Measurements from ENCODE around the gene TRIM46.
"Not testable (repeated sequence)": the region's sequence is repeated elsewhere in the genome, so short reads cannot be mapped to it uniquely, and the experiment has no call there.

The TRIM46 gene

DNA sequence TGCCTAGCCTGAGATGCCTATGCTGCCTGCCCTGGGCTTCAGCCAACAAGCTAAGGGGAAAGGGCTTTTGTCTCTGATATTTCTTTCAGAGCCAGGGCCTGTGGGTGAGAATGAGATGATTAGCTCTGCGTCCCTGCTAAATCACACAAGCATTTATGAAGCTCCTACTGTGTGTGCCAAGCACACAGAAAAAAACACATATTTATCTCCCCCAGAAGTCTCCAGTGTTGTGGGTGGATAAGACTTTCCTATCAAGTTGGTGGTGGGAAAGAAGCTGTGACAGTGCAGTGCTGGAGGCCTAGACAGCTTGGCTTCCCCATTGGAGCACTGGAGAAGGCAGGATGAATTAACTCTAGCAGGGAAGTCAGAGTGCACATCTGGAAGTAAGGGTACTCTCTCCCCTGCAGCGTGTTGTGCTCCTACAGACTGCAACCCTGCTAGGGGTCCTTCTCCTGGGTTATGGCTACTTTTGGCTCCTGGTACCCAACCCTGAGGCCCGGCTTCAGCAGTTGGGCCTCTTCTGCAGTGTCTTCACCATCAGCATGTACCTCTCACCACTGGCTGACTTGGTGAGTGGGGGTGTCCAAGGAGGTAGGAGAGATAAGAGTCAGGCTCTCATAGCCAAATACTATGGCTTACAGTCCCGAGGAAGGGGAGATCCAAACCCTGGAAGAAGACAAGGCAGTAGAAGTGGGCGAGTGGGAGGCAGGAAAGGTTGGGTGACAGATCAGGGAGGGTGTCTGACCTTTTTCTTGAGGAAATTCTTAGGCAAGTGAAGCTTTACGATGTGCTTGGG is 36.3 kb upstream of the TRIM46 start:
- DNase-seq, result no peak

DNA sequence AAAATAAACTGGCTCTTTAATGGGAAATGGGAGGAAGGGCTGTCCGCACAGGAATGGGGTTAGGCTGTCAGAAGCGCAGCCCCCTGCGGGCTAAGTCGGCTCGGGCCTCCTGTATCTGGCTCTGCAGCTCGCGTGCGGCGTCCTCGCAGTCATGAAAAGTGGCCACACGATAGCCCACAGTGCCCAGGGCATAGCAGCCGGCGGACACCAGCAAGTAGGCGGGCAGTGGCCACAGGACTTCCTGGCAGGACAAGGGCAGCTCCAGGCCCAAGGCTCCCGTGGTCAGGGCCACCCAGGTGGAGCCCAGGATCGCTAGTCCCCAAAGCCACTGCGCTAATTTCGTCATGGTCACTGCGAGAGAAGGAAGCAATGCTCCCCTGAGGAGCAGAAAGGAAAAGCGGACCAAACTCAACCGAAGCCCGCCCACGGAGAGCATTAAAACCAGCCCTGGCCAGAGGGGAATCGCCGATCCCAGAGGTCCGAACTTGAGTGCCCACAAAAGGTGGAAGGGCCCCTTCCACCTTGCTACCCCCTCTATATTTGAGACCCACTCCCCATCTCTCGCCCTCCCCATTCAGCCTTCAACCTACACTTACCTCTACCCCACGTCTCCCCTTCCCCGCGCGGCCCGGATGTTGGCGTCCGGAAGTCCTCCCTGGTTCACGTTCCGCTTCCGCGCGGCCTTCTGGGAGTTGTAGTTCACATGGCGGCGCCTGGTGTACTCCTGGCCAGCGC is 33.6 kb upstream of the TRIM46 start, which contains the start of gene DPM3:
Gene DPM3, minus strand, starts transcription at position 637 of the 735 bp plus-strand sequence. Its CDS starts 291 bp downstream, at position 346.
- peak; percentile 91 for DNase-seq

DNA sequence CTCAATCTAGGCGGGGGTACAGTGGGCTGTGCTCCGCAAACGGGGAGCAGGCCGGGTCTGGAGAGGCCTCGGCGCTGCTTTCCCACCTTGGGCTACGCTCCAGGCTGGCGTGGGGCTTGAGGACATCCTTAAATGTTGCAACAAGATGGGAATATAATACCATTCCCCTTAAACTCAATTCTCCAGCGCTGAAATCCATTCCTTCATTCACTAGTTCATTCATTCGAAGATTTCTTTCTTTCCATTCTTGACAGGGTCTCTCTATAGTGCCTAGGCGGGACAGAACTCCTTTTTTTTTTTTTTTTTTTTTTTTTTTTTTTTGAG is 33.1 kb upstream of the TRIM46 start:
- DNase-seq, result no peak

DNA sequence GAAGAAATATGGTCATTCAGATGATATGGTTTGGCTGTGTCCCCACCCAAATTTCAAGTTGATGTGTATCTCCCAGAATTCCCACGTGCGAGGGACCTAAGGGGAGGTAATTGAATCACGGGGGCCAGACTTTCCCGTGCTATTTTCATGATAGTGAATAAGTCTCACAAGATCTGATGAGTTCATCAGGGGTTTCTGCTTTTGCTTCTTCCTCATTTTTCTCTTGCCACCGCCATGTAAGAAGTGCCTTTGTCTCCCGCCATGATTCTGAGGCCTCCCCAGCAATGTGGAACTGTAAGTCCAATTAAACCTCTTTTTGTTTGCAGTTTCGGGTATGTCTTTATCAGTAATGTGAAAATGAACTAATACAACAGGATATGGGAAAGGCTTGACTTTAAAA is 31.9 kb upstream of the TRIM46 start:
- no peak for DNase-seq

DNA sequence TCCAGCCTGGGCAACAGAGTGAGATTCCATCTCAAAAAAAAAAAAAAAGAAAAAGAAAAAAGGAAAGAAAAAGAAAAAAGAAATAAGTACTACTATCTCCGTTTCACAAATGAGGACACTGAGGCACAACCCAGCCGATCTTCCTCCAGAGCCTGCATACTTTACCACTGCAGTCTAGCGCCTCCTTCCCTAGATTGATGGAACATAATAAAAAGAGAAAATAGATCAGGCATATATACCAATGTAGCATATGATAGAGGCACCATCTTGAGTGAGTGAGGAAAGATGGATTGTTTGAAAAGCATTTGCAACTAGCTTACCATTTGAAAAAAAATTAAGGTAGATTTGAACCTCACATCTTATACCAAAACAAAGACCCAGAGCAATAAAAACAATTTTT is 28.2 kb upstream of the TRIM46 start:
- no peak for DNase-seq

DNA sequence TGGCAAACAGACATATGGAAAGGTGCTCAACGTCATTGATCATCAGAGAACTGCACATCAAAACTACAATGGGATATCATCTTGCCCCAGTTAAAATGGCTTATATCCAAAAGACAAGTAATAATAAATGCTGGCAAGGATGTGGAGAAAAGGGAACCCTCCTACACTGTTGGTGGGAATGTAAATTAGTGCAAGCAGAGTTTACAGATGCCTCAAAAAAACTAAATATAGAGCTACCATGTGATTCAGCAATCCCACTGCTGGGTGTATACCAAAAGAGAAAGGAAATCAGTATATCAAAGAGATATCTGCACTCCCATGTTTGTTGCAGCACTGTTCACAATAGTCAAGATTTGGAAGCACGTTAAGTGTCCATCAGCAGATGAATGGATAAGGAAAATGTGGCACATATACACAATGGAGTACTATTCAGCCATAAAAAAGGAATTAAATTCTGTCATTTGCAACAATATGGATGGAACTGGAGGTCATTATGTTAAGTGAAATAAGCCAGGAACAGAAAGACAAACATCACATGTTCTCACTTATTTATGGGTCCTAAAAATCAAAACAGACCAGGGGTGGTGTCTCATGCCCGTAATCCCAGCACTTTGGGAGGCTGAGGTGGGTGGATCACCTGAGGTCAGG is 17.5 kb upstream of the TRIM46 start:
- not testable (repeated sequence) for DNase-seq

DNA sequence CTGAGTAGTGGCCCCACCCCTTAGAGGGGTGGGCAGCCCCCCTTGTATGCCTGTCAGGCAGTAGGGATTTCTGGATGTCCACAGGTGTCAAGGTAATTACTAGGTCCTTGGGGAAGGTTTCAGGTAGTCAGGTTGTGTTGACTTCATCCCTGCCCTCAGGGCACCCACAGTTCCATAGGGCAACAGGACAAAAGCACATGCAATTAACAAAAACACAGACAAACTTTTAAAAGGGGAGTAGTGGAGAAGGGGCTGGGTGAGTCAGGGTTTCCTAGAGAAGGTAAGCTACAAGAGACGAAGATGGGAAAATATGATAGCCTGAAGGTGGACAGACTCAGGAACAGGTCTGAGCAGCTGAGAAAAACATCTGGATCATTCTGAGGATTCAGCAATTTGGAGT is 14.7 kb upstream of the TRIM46 start:
- no peak for DNase-seq

DNA sequence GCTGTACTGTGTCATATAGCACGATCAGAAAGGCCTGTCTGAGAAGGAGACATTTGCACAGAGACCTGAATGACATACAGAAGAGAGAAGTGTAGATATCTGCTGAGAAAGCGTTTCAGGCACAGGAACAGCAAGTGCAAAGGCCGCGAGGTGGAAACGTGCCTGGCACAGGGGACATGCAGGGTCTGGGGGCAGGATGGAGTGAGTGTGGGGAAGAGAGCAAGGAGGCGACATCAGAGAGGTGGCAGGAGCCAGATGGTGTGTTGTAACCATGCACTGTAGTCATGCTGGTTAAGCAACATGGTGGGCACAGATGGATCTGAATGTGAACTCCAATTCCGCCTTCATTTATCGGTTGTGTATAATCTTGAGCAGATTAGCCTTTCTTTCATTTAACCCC is 13.5 kb upstream of the TRIM46 start:
- no peak for DNase-seq

DNA sequence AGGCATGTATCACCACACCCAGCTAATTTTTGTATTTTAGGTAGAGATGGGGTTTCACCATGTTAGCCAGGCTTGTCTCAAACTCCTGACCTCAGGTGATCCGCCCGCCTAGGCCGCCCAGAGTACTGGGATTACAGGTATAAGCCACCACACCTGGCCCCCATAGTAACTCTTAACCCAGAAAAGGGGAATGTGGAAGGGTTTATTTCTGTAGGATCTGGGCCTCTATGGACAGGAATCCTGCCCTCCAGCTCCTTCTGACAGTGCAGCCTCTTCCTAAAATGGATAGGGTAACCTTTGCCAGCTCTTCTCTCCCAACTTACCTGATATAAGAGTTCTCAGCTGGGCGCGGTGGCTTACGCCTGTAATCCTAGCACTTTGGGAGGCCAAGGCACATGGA is 11.0 kb upstream of the TRIM46 start:
- DNase-seq, result not testable (repeated sequence)

DNA sequence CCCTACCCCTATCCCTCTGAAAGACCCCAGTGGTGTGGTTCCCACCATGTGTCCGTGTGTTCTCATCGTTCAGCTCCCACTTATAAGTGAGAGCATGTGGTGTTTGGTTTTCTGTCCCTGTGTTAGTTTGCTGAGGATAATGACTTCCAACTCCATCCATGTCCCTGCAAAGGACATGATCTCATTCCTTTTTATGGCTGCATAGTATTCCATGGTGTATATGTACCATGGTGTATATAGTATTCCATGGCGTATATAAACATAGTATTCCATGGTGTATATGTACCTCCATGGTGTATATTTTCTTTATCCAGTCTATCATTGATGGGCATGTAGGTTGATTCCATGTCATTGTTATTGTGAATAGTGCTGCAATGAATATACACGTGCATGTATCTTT is 9.9 kb upstream of the TRIM46 start:
- not testable (repeated sequence) for DNase-seq

DNA sequence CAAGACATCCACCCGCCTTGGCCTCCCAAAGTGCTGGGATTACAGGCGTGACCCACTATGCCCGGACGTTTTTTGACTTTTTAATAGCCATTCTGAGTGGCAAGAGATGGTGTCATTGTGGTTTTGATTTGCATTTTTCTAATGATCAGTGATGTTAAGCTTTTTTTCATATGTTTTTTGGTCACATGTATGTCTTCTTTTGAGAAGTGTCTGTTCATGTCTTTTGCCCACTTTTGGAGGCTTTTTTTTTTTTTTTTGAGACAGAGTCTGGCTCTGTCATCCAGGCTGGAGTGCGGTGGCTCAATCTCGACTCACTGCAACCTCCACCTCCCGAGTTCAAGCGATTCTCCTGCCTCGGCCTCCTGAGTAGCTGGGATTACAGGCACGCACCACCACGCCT is 9.0 kb upstream of the TRIM46 start:
- DNase-seq, result not testable (repeated sequence)

DNA sequence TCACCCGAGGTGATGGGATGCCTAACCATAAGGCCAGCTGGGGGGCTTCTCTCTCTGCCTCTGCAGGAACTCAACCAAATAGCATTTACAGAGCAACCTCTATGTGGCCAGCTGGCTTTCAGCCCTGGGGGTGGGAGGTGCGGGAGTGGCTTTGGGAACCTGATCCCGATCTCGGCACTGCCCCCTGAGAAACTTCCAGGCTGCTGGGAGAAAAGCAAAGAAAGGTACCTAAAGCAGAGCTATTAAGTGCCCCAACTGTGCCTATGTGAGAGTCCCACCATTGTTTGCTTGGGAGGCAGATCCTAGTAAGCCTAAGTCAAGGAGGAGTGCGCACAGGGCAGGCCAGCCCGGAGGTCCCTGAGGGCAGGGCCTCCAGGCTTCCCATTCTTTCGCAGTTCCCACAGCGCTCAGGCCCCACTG is 7.6 kb upstream of the TRIM46 start:
- DNase-seq, result no peak

DNA sequence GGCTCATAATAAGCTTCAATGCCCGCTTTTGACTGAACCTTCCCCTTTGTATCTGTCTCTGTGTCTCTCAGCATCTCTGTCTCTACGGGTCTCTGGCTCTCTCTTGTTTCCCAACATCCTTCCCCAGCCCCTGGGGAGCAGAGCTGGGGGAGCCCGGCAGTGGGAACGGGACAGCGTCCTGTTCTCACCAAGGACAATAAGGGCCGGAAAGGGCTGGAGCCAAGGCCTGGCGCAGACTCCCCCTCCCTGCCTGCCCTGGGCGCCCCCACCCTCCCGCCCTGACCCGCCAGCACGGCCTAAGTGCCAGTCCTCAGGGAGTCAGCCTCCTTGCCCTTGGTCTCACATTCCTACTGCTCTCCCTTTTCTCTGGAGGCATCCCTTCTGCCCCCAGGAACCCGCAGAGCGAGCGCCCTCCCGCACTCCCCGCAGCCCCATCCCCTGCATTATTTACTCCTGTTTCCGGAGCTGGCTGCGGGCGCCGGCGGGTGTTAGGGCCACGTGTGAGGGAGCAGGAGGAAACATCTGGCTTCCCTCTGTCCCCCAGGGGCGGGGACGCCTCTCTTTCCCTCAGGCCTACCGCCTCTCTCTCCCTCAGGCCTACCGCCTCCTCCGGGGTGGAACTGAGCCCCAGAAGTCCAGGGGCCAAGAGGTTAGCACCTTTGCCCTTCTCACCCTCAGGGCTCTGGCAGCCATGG is 7.0 kb upstream of the TRIM46 start:
- DNase-seq, result no peak

DNA sequence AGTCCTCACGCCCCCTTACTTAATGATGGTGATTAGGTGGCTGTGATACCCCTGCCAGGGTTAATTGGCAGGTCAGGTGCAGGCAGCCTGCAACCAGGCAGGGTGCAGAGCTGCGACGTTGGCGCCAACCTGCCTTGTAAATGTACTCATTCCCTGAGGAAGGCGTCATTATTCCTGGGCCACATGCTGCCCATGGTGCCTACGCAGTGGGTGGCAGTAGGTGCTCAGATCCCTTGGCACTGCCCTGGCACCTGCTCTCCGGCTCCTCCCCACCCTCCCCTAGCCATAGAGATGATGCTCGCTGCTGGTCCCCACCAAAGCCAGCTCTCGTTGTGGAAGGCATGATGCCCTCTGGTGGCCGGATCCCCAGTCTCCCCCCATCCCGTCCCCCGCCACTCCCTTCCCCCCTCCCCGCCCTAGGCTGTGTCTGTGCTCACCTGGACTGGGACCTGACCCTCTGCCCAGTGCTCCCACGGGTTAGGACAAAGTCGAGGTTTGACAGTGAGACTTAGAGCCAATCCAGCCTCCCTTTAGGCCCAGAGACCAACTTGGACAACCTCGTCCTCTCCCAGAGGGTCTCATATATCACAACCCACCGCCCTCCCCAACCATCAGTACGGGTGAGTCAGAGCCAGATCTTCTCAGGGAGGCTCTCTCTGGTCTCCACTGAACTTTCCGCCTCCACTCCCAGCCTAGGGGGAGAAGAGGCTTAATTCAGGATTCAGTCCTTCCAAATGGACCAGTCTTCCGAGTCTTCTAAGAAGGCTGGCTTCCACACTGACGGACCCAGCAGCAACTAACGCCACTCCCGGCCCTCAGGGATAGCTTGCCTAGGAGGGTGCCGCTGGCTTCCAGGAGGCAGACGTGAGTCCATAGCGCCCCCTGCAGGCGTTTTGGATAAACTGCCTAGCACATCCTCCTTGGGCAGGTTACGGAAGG is 6.2 kb upstream of the TRIM46 start:
- peak; percentile 92 for DNase-seq

DNA sequence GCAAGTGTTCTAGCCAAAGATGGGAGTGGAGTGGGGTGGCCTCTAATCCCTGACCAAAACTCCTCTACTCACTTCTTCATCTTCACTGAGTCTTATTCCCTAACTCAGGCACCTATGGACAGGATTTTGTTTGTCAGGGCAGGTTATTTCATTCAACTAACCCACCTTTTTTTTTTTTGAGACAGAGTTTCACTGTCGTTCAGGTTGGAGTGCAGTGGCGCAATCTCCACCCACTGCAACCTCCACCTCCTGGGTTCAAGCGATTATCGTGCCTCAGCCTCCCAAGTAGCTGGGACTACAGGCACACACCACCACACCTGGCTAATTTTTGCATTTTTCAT is 5.6 kb upstream of the TRIM46 start:
- not testable (repeated sequence) for DNase-seq

DNA sequence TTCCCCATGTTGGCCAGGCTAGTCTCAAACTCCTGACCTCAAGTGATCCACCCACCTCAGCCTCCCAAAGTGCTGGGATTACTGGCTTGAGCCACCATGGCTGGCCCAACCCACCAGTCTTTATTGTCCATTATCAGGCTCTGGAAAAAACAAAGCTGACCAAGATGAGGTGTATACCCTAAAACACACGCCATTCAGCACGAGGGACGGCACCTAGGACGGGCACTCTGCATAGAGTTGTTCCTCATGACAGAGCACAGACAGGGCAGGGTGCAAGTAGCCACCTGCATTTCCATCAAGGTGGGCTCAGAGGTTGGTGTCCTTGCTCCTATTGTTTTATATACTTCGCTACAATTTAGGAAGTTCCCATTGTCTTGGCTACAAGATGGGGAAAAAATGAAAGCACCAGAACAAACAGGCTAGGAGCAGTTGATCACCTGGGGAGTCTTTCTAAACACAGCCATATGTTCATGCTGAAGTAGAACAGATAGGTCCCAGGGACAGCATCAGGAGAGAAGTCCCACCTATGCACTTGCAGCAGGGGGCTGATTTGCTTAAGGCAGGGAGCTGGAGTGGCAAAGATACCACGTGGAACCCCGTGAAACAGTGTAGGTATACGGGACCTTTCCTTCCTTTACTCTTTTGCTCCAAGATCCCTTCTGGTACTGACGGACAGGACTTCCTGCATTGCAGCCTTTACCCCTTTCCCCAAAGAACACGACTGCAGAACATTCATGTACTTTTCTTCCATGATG is 5.0 kb upstream of the TRIM46 start:
- DNase-seq, result no peak

DNA sequence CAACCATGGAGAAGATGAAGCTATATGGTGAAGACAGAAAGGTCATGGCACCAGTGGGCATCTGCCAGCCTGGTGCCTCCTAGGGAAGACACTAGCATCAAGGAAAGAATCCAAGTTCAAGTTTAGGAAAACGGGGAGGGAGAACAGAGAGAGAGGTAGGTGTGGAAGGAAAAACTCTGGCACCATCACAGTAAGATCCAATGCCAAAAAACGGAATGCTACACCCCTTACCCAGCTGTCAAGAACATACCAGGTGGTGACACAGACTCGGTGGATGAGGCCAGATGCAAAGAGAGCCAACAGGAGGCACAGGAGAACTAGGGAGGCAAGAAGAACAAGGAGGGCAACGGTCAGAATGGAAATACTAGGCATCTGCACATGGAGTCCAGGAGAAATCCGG is 4.1 kb upstream of the TRIM46 start:
- no peak for DNase-seq

DNA sequence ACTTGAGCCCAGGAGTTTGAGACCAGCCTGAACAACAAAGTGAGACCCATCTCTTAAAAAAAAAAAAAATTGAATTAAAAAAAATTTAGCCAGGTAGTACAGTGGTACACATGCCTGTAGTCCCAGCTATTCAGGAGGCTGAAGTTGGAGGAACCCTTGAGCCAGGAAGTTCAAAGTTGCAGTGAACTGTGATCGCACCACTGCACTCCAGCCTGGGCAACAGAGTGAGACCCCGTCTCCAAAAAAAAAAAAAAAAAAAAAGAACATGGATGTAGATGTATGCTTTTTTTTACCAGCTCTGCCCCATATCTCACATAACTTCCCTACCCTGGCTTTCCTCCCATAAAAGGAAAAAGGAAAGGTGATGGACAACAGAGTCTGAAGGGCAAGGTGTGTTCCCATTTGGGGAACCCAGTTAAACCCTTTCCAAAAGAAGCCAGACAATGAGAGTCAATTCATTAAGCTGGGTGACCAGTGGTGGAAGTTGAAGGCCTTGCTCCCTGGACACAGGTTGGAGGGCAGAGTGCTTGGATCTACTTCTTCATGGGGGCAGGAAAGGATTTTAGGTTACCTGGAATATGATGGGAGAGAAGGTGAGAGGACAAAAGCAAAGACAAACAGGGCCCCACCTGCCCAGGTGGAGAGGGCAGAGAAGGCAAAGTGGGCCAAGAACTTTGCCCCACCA is 3.4 kb upstream of the TRIM46 start:
- DNase-seq, result no peak

DNA sequence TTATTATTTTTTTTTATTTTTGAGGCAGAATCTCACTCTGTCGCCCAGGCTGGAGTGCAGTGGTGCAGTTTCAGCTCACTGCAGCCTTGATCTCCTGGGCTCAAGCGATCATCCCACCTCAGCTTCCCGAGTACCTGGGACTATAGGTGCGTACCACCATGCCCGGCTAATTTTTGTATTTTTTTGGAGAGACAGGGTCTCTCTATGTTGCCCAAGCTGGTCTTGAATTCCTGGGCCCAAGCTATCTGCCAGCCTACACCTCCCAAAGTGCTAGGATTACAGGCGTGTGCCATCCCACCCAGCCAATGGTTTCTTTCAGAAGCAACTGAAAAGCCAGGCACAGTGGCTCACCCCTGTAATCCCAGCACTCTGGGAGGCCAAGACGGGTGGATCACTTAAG is 2.8 kb upstream of the TRIM46 start:
- DNase-seq, result no peak

DNA sequence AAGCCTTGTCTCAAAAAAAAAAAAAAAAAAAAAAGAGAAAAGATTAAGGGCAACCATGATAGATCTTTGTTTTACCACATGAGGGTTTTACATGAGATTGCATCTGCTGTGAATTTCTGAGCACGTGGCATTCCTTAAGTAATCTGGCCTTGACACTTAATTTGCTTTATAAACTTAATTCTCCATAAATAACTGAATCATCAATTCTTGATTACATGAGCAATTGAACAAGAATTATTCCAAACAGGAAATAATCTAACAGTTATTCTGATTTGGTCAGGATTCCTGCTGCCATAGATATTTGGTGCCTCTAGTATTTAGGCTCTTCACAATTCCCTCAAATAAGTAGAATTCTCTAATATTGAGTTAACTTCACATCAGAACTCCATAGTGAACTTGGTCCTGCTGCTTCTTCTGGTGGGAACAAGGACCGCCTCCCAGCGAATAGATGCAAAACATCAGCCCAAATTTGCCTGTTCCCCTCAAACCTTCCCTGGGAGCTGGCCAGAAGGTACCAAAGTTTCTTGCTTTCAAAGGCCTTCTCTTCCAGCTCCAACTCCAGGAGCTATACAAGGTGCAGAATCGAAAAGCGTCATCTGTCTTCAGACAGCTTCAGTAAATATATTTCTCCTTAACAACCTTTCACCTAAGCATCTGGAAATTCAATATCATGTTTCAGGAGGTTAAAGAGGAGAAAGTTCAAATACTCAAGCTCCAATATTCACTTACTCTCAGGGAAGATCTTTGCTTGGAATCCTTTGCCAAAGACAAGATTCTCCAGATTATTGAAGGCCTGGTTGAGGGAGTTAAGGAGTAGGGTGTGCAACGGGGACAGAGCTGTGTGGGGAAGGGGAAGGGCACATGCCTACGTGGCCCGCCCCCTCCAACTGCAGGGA is 1.6 kb upstream of the TRIM46 start:
- DNase-seq, result no peak

Data from CD4-positive, alpha-beta T cell treated with Interleukin-6 for 4 hours (primary cell).